SK-N-MC (cell line): ENCODE measurements around the gene KIF26B.

Source experiments
- EZH2 ChIP-seq: fragments of 200-600 bp; sonication (generic); IDR thresholded peaks from one replicate; pipeline ENCODE4 v1.6.1; 2017; ENCODE audit warnings: antibody characterized with exemption
- POLR2AphosphoS5 ChIP-seq: IDR thresholded peaks from 2 replicates; pipeline ENCODE4 v1.6.1; 2012; ENCODE audit warnings: mild to moderate bottlenecking, low read depth, low read length, borderline replicate concordance

DNA sequence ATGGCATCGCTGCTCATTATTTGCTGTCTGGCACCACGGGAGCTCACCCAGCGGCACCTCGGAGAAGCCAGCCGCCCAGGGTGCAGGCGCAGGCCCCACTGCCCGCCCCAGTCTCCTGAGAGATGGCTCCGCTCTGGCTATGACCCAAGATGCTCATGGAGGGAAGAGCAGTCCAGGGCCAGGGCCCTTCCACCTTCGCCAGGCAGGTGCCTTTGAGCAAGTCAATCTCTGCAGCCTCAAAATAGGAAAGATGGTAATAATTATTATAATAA is 437.3 kb downstream of the KIF26B start:
- no peak for TF ChIP-seq EZH2
- no peak for TF ChIP-seq POLR2AphosphoS5
